RWPE2 (cell line): Measurements from ENCODE around the gene IGSF3.
A peak's percentile ranks its signal among the peaks of the same experiment; 100 is the strongest.

Experiments used
- ATAC-seq: fragments of 200-7000 bp; cut with Tn5 transposase; 3 replicates; pipeline ENCODE4 v1.9.1; 2021; ENCODE audit warnings: low read depth
- DNase-seq: peaks from one replicate; pipeline ENCODE4 v3.0.0-alpha.2; 2020; ENCODE audit warnings: low spot score
- H3K27ac ChIP-seq: fragments of 450-650 bp; 2 replicates; pipeline ENCODE4 v1.5.1; 2017; ENCODE audit warnings: mild to moderate bottlenecking; ENCODE audit not compliant: poor library complexity, severe bottlenecking
- H3K27me3 ChIP-seq: fragments of 250-450 bp; sonication (Bioruptor Pico); 2 replicates; pipeline ENCODE4 v1.5.1; 2021; ENCODE audit warnings: mild to moderate bottlenecking, moderate library complexity; ENCODE audit not compliant: insufficient read depth, poor library complexity, severe bottlenecking
- H3K36me3 ChIP-seq: fragments of 250-450 bp; sonication (Bioruptor Pico); 2 replicates; pipeline ENCODE4 v1.5.1; 2020; ENCODE audit warnings: low read depth, mild to moderate bottlenecking, moderate library complexity
- H3K4me1 ChIP-seq: fragments of 250-450 bp; sonication (Bioruptor Pico); 2 replicates; pipeline ENCODE4 v1.5.1; 2021; ENCODE audit warnings: mild to moderate bottlenecking, moderate library complexity; ENCODE audit not compliant: insufficient read depth, poor library complexity, severe bottlenecking
- H3K4me3 ChIP-seq: fragments of 250-450 bp; sonication (Bioruptor Pico); 2 replicates; pipeline ENCODE4 v1.5.1; 2021; ENCODE audit warnings: mild to moderate bottlenecking, moderate library complexity; ENCODE audit not compliant: severe bottlenecking
- H3K9me3 ChIP-seq: fragments of 250-450 bp; sonication (Bioruptor Pico); 2 replicates; pipeline ENCODE4 v1.5.1; 2021; ENCODE audit warnings: mild to moderate bottlenecking, moderate library complexity; ENCODE audit not compliant: severe bottlenecking
- TF ChIP-seq, protein P1 (sequence below): fragments of 450-650 bp; IDR thresholded peaks from one replicate; pipeline ENCODE4 v1.5.1; 2017; ENCODE audit warnings: mild to moderate bottlenecking, moderate library complexity; ENCODE audit not compliant: poor library complexity, severe bottlenecking

IGSF3 gene

DNA sequence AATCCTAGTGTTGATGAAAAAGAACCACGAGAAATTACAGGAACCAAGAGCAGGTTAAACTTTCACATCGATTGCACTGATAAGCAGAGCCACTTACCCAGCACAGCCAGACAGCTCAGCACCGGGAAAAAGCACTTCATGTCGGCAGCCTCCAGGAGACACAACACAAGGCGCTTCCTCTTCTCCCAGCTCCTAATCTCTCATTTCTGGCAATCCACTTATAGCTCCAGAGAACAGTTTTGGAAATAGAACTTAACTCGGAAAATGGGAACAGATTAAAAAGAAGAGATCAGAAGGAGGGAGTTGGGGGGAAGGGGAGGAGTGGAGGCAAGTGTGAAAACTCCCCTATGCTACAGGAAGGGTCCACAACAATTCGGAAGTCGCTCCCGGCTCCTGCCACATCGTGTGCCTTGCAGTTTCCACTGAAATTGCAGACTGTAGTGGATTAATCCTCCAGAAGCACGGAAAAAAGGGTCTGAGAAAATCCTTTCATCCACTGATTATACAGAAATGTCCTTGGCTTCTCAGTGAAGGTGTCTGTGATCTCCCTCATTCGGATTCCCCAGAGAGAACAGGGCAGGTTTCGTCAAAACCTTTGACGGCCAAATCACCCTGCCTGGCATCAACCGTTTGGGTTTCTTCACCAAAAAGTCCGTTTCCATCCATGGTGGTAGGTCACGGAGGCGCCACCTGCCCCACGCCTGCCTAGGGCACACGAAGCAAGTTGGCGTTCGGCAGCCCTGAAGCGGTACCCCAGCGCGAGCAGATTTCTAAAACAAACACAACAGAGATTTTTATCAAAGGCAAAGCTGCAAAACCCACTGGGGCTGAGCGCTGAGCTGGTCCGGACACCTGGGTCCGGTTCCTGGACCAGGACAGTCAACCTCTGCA lies 1.1 kb downstream of the IGSF3 start:
- TF ChIP-seq, protein P1, sequence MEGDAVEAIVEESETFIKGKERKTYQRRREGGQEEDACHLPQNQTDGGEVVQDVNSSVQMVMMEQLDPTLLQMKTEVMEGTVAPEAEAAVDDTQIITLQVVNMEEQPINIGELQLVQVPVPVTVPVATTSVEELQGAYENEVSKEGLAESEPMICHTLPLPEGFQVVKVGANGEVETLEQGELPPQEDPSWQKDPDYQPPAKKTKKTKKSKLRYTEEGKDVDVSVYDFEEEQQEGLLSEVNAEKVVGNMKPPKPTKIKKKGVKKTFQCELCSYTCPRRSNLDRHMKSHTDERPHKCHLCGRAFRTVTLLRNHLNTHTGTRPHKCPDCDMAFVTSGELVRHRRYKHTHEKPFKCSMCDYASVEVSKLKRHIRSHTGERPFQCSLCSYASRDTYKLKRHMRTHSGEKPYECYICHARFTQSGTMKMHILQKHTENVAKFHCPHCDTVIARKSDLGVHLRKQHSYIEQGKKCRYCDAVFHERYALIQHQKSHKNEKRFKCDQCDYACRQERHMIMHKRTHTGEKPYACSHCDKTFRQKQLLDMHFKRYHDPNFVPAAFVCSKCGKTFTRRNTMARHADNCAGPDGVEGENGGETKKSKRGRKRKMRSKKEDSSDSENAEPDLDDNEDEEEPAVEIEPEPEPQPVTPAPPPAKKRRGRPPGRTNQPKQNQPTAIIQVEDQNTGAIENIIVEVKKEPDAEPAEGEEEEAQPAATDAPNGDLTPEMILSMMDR: no peak

DNA sequence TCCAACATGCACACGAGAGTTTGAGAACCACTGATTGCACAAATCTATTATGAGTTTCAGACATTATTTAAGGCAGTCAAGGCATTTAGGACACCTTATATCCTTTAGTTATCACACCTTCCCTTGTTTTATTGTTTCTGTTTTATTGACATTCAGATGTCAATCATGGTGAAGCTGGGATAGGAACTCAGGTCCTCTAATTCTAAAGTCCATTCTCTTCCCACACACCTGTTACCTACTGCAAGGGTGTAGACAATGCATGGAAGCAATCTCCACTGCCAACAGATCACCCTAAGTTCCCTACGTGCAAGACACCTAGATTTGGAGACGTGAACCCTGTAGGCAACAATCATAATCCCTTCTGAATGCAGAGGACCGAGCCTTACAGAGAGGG lies 2.6 kb downstream of the IGSF3 start:
- DNase-seq (no peak), ATAC-seq (no peak)
- Histone ChIP-seq H3K4me3 (no peak overlapping the region), H3K27me3 (no peaks in the 10 kb centered on the region), H3K27ac (no peak overlapping the region), H3K9me3 (no peaks in the 10 kb centered on the region), H3K4me1 (peaks cover 7% of the 10 kb centered on the region), H3K36me3 (0 out of 2 replicates have a peak, but pooled peaks cover 5% of the 10 kb centered on the region)
- TF ChIP-seq, protein P1: no peak

More for the DNA sequence above, 1.1 kb downstream of the IGSF3 start:
- H3K27ac ChIP-seq: no peak overlapping the region
- peak; percentile 17; the same call in 1 of the 3 replicates for ATAC-seq
- peaks cover 7% of the 10 kb centered on the region for H3K4me1 ChIP-seq
- DNase-seq: no peak
- H3K9me3 ChIP-seq: no peaks in the 10 kb centered on the region
- 0 out of 2 replicates have a peak, but pooled peaks cover 5% of the 10 kb centered on the region for H3K36me3 ChIP-seq
- H3K27me3 ChIP-seq: no peaks in the 10 kb centered on the region
- H3K4me3 ChIP-seq: peak overlapping the region; percentile 80

DNA sequence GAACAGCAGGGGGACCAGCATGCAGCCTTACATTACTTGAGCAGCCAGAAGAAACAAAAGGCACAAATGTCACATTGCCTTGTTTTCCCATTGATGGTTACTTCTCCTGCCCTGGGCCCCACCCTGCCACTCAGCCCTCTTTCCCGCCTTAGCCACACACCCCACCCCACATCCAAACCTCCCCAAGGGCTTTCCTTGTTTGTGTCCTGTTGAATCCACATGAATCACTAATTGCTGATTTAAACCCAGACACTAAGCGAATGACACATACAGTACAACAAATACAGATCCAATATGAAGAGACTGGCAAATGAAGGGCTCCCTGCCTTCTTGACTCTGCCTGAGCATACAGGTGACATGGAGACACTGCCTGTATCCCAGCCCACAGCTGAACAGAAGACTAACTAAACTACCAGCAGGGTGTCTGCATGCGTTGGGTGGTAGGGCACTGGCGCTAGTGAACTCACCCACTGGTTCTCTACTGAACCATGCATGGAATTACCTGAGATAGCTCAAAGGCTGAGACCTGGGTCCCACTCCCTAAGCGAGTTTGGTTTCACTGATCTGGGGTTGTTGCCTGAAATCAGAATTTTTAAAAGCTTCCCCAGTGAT lies 3.1 kb downstream of the IGSF3 start:
- H3K4me1 ChIP-seq: peaks cover 7% of the 10 kb centered on the region
- ATAC-seq (no peak), DNase-seq (no peak)
- no peaks in the 10 kb centered on the region for H3K9me3 ChIP-seq
- no peak overlapping the region for H3K4me3 ChIP-seq
- 0 out of 2 replicates have a peak, but pooled peaks cover 5% of the 10 kb centered on the region for H3K36me3 ChIP-seq
- TF ChIP-seq, protein P1: no peak
- no peaks in the 10 kb centered on the region for H3K27me3 ChIP-seq
- H3K27ac ChIP-seq: no peak overlapping the region

DNA sequence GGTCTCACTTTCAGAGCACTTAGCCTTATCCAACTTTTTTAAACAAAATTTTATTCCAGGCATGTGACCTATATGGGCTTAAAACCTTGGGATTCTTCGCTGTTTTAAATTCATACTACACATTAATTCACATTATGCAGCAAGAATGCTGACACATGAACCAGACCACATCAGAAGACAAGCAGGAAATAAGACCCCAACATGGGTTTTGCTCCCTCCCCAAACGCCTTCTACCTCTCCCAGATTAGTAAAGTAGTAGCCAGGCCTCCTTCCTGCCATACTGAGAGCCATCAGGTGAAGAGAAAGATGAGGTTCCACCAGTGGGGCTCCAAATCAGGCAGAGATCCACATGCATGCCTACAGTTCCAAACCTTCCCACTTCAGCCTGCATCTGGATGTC lies 3.7 kb downstream of the IGSF3 start:
- no peak for DNase-seq
- Histone ChIP-seq H3K27me3 (no peaks in the 10 kb centered on the region), H3K4me1 (peaks cover 7% of the 10 kb centered on the region), H3K4me3 (no peak overlapping the region), H3K27ac (no peak overlapping the region), H3K36me3 (0 out of 2 replicates have a peak, but pooled peaks cover 5% of the 10 kb centered on the region), H3K9me3 (no peaks in the 10 kb centered on the region)
- TF ChIP-seq, protein P1: no peak
- no peak for ATAC-seq
